ENCODE data around the gene RFX6. TPM values are rescaled to one million over a fixed set of nuclear protein-coding genes. Genes with fewer than 3 reads are reported as not detected.

The RFX6 gene
- total RNA-seq, 1 experiment from 2014 or later = 1.3 TPM

DNA sequence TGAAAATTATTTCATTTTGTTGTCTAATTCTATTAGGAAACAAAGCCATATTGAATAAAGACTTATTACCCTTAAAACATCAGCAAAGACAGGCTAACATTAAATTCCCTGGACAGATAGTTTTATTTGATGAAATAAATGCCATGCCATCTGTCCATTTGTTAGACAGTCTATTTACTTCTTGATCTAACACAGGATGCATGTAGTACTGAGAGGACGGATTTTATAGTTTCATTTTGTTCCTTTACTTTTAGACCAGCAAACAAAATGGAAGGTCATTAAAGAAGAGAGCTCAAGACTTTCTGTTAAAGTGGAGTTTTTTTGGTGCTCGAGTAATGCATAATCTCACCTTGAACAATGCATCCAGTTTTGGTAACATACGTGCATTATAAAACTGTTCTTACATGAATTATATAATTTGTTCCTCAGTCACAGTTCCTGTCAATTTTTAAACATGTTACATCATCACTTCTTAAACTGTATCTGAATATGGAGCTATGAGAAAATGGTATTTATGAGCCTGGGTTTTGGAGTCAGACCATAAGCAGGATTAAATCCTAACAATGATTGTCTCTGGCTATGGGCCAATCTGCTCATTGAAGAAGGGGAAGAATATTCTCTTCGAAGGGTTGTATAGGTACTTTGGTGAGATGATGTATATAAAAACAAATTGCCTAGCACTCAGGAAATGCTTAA is 46.0 kb downstream of the RFX6 start:
- CTCF ChIA-PET = no interaction called here

DNA sequence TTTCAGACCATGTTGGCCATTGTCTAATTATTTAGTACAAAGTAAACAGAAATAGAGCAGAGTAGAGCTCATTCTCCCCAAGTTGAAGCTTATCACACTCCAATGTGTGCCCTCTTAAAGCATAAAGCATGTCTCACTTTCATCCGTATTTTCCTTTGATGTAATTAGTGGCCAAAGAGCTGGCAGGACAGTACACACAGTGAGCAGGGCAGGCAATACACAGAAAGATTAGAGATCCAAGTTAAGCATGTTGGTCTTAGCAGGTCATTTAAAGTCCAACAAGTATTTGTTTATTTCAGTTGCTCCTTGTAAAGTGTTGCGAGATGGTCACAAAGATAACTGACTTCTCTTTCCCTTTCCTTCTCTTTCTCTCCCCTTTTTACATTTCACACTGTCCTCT is 47.2 kb downstream of the RFX6 start:
- peak; percentile 48 to 55 for DNase-seq
- no TSS peak for BruUV-seq (replicated peaks)
- H3K9me3 Mint-ChIP-seq (ENCODE audit: unreplicated experiment) = no peaks in the 10 kb centered on the region
- H3K4me1 ChIP-seq = peaks cover 25% of the 10 kb centered on the region
- no peaks in the 10 kb centered on the region for H3K36me3 ChIP-seq (ENCODE audit: control insufficient read depth, insufficient read depth, low read length)
- no peak overlapping the region for H3K27ac Mint-ChIP-seq (ENCODE audit: unreplicated experiment)
- H3K27me3 ChIP-seq (replicated peaks; ENCODE audit: control insufficient read depth, insufficient read depth, low read length) = no peaks in the 10 kb centered on the region
- no peak overlapping the region for H3K4me3 ChIP-seq (ENCODE audit: low read depth, low read length)
- H3K9me3 ChIP-seq = no peaks in the 10 kb centered on the region
- H3K27me3 Mint-ChIP-seq (ENCODE audit: insufficient read depth, unreplicated experiment) = no peaks in the 10 kb centered on the region
- peaks cover 13% of the 10 kb centered on the region for H3K4me1 Mint-ChIP-seq (ENCODE audit: low read depth, unreplicated experiment)
- TF ChIP-seq, protein P1, sequence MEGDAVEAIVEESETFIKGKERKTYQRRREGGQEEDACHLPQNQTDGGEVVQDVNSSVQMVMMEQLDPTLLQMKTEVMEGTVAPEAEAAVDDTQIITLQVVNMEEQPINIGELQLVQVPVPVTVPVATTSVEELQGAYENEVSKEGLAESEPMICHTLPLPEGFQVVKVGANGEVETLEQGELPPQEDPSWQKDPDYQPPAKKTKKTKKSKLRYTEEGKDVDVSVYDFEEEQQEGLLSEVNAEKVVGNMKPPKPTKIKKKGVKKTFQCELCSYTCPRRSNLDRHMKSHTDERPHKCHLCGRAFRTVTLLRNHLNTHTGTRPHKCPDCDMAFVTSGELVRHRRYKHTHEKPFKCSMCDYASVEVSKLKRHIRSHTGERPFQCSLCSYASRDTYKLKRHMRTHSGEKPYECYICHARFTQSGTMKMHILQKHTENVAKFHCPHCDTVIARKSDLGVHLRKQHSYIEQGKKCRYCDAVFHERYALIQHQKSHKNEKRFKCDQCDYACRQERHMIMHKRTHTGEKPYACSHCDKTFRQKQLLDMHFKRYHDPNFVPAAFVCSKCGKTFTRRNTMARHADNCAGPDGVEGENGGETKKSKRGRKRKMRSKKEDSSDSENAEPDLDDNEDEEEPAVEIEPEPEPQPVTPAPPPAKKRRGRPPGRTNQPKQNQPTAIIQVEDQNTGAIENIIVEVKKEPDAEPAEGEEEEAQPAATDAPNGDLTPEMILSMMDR (IDR thresholded peaks at IDR 0.05; ENCODE audit: insufficient read depth in 1 of 2, low read depth in 1 of 2, low read length in 1 of 2, severe bottlenecking in 1 of 2, unreplicated experiment in 1 of 2) = no peak
- no peak overlapping the region for H3K4me3 Mint-ChIP-seq (ENCODE audit: unreplicated experiment)
- ChIA-PET POLR2A (no interaction called here), CTCF (no interaction called here)
- intact Hi-C loops (cut with micrococcal nuclease; ENCODE audit: unreplicated experiment) = loop anchor here (1.0 kb wide), 2 partner anchors 22 to 31 kb away; no protein-coding TSS in a partner anchor
- peaks cover 5% of the 10 kb centered on the region for H3K36me3 Mint-ChIP-seq (ENCODE audit: insufficient read depth, unreplicated experiment)

More for the DNA sequence above, 46.0 kb downstream of the RFX6 start:
- H3K4me1 ChIP-seq = peaks cover 25% of the 10 kb centered on the region
- H3K36me3 Mint-ChIP-seq (ENCODE audit: insufficient read depth, unreplicated experiment) = peaks cover 5% of the 10 kb centered on the region
- DNase-seq = no peak
- TF ChIP-seq, protein P1 (IDR thresholded peaks at IDR 0.05; ENCODE audit: insufficient read depth in 1 of 2, low read depth in 1 of 2, low read length in 1 of 2, severe bottlenecking in 1 of 2, unreplicated experiment in 1 of 2) = no peak
- no TSS peak for BruUV-seq (replicated peaks)
- POLR2A ChIA-PET = no interaction called here
- H3K4me3 Mint-ChIP-seq (ENCODE audit: unreplicated experiment) = no peak overlapping the region
- intact Hi-C loops (cut with micrococcal nuclease; ENCODE audit: unreplicated experiment) = no loop called here
- peaks cover 13% of the 10 kb centered on the region for H3K4me1 Mint-ChIP-seq (ENCODE audit: low read depth, unreplicated experiment)
- no peaks in the 10 kb centered on the region for H3K9me3 Mint-ChIP-seq (ENCODE audit: unreplicated experiment)
- no peaks in the 10 kb centered on the region for H3K27me3 Mint-ChIP-seq (ENCODE audit: insufficient read depth, unreplicated experiment)
- no peaks in the 10 kb centered on the region for H3K27me3 ChIP-seq (replicated peaks; ENCODE audit: control insufficient read depth, insufficient read depth, low read length)
- H3K36me3 ChIP-seq (ENCODE audit: control insufficient read depth, insufficient read depth, low read length) = no peaks in the 10 kb centered on the region
- no peaks in the 10 kb centered on the region for H3K9me3 ChIP-seq
- no peak overlapping the region for H3K27ac Mint-ChIP-seq (ENCODE audit: unreplicated experiment)
- no peak overlapping the region for H3K4me3 ChIP-seq (ENCODE audit: low read depth, low read length)

DNA sequence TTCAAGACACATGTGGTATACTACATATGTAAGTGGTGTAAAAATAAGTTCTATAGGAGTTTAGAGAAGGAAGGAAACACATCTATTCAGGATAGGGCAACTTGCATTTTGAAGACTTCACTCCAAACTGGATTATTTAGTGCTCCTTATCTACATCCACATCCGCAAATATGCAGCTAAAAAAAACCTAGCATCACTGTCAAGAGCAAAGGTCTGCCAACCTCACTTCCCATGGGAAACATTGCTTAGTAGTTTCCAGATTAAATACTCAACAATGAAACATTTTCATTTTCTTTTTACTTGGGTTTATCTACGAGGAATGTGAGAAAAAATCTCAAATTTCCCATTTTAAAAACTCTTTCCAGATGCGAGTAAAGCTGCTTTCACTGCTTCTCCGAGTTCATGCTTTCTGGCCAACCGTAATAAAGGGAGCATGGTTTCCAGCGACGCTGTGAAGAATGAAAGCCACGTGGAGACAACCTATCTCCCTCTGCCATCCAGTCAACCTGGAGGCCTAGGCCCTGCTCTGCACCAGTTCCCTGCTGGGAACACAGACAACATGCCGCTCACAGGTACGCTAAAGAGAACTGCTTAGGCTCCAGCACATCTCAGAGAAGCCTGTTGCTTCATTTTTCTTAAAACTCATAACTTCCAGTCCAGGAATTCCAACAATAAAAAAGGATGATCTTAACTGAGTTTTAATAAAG is 48.2 kb downstream of the RFX6 start:
- intact Hi-C loops (cut with micrococcal nuclease; ENCODE audit: unreplicated experiment) = no loop called here
- Histone ChIP-seq H3K4me1 (peaks cover 33% of the 10 kb centered on the region), H3K9me3 (no peaks in the 10 kb centered on the region), H3K27me3 (replicated peaks; ENCODE audit: control insufficient read depth, insufficient read depth, low read length) (no peaks in the 10 kb centered on the region), H3K36me3 (ENCODE audit: control insufficient read depth, insufficient read depth, low read length) (no peaks in the 10 kb centered on the region), H3K4me3 (ENCODE audit: low read depth, low read length) (no peak overlapping the region)
- TF ChIP-seq, protein P1 (IDR thresholded peaks at IDR 0.05; ENCODE audit: insufficient read depth in 1 of 2, low read depth in 1 of 2, low read length in 1 of 2, severe bottlenecking in 1 of 2, unreplicated experiment in 1 of 2) = no peak
- ChIA-PET CTCF (interaction anchor here (0.6 kb wide), 1 partner anchor 42 kb away, joined by 3 read pairs; no protein-coding TSS in a partner anchor), POLR2A (no interaction called here)
- Mint-ChIP-seq H3K27me3 (ENCODE audit: insufficient read depth, unreplicated experiment) (no peaks in the 10 kb centered on the region), H3K4me3 (ENCODE audit: unreplicated experiment) (no peak overlapping the region), H3K9me3 (ENCODE audit: unreplicated experiment) (peaks cover 2% of the 10 kb centered on the region), H3K36me3 (ENCODE audit: insufficient read depth, unreplicated experiment) (peaks cover 5% of the 10 kb centered on the region), H3K4me1 (ENCODE audit: low read depth, unreplicated experiment) (peaks cover 21% of the 10 kb centered on the region), H3K27ac (ENCODE audit: unreplicated experiment) (no peak overlapping the region)
- no TSS peak for BruUV-seq (replicated peaks)
- DNase-seq = no peak

Data from Caco-2 (cell line).